ENCODE data around the gene ADAMTS6.

DNA sequence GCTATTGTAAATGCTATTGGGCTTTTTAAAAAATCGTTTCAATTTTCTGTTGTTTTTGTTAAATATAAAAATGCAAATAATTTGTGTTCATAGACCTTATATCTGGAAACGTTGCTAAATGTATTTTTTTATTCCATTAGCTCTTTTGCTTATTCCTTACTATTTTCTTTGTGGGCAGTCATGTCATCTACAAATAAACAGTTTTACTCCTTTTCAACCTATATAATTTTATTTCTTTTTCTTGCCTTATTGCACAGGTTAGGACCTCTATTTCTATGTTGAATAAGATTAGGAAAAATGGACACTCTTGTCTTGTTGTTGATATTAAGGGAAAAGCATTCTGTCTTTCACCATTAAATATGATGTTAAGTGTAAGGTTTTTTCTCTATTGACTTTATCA, 364.2 kb downstream of the ADAMTS6 start:
- TF ChIP-seq, protein P1, sequence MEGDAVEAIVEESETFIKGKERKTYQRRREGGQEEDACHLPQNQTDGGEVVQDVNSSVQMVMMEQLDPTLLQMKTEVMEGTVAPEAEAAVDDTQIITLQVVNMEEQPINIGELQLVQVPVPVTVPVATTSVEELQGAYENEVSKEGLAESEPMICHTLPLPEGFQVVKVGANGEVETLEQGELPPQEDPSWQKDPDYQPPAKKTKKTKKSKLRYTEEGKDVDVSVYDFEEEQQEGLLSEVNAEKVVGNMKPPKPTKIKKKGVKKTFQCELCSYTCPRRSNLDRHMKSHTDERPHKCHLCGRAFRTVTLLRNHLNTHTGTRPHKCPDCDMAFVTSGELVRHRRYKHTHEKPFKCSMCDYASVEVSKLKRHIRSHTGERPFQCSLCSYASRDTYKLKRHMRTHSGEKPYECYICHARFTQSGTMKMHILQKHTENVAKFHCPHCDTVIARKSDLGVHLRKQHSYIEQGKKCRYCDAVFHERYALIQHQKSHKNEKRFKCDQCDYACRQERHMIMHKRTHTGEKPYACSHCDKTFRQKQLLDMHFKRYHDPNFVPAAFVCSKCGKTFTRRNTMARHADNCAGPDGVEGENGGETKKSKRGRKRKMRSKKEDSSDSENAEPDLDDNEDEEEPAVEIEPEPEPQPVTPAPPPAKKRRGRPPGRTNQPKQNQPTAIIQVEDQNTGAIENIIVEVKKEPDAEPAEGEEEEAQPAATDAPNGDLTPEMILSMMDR (CRISPR knock-in tag; IDR thresholded peaks at IDR 0.05) = no peak
- TF ChIP-seq ZNF207 (IDR thresholded peaks at IDR 0.05; ENCODE audit: borderline replicate concordance) = no peak
- no peak for TF ChIP-seq SAFB2 (CRISPR knock-in tag; IDR thresholded peaks at IDR 0.05; ENCODE audit: borderline replicate concordance, low read depth)
- TF ChIP-seq YY1 (IDR thresholded peaks at IDR 0.05; ENCODE audit: insufficient read depth, insufficient replicate concordance, low read depth, low read length) = no peak
- TF ChIP-seq, protein P2, sequence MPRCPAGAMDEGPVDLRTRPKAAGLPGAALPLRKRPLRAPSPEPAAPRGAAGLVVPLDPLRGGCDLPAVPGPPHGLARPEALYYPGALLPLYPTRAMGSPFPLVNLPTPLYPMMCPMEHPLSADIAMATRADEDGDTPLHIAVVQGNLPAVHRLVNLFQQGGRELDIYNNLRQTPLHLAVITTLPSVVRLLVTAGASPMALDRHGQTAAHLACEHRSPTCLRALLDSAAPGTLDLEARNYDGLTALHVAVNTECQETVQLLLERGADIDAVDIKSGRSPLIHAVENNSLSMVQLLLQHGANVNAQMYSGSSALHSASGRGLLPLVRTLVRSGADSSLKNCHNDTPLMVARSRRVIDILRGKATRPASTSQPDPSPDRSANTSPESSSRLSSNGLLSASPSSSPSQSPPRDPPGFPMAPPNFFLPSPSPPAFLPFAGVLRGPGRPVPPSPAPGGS (CRISPR knock-in tag; IDR thresholded peaks at IDR 0.05) = no peak
- TF ChIP-seq DMAP1 (CRISPR knock-in tag; IDR thresholded peaks at IDR 0.05) = no peak
- TF ChIP-seq KAT7 (CRISPR knock-in tag; IDR thresholded peaks at IDR 0.05; ENCODE audit: borderline replicate concordance) = no peak
- TF ChIP-seq EZH2 (conservative IDR thresholded peaks at IDR 0.05; ENCODE audit: low read depth, low read length) = no peak
- TF ChIP-seq JUNB (CRISPR knock-in tag; IDR thresholded peaks at IDR 0.05; ENCODE audit: borderline replicate concordance) = no peak
- no peak for TF ChIP-seq PTBP1 (IDR thresholded peaks at IDR 0.05; ENCODE audit: low read depth, low read length, poor library complexity, severe bottlenecking)
- no peak for TF ChIP-seq POLR2A (IDR thresholded peaks at IDR 0.05; ENCODE audit: insufficient read depth in 1 of 2, low read depth in 2 of 2, low read length in 2 of 2)
- no peak for TF ChIP-seq CBX2 (IDR thresholded peaks at IDR 0.05; ENCODE audit: low read depth, low read length)
- no peak for TF ChIP-seq CBX2 (CRISPR knock-in tag; IDR thresholded peaks at IDR 0.05; ENCODE audit: low read depth)
- no peak for TF ChIP-seq DNMT1 (CRISPR knock-in tag; IDR thresholded peaks at IDR 0.05)
